Ectodermal cell (in vitro differentiated cells): ENCODE measurements around the gene CCDC28B.
A peak's percentile ranks its signal among the peaks of the same experiment; 100 is the strongest.

Source experiments
- H3K27ac ChIP-seq: 2 replicates; pipeline ENCODE4 v1.7.0; 2013; ENCODE audit warnings: mild to moderate bottlenecking, low read depth, low read length; ENCODE audit not compliant: insufficient read depth, poor library complexity, severe bottlenecking
- H3K27me3 ChIP-seq: 2 replicates; pipeline ENCODE4 v1.7.0; 2013; ENCODE audit warnings: mild to moderate bottlenecking, low read length; ENCODE audit not compliant: insufficient read depth, control insufficient read depth, poor library complexity, severe bottlenecking
- H3K36me3 ChIP-seq: one replicate; pipeline ENCODE4 v1.7.0; 2013; ENCODE audit warnings: low read length; ENCODE audit not compliant: control insufficient read depth, insufficient read depth
- H3K4me1 ChIP-seq: one replicate; pipeline ENCODE4 v1.7.0; 2013; ENCODE audit warnings: low read length; ENCODE audit not compliant: control insufficient read depth, insufficient read depth
- H3K4me3 ChIP-seq: 2 replicates; pipeline ENCODE4 v1.7.0; 2013; ENCODE audit warnings: low read depth, low read length, control low read depth; ENCODE audit not compliant: insufficient read depth
- H3K9me3 ChIP-seq: 2 replicates; pipeline ENCODE4 v1.7.0; 2013; ENCODE audit warnings: mild to moderate bottlenecking, low read length, moderate library complexity; ENCODE audit not compliant: control insufficient read depth
- WGBS, 2 experiments: methylation state at CpG; one replicate each; pipeline ENCODE4 v1.1.7; 2013; ENCODE audit warnings: missing lambda C conversion rate in 2 of 2; 5-methylcytosine and 5-hydroxymethylcytosine counted together

Gene CCDC28B

DNA sequence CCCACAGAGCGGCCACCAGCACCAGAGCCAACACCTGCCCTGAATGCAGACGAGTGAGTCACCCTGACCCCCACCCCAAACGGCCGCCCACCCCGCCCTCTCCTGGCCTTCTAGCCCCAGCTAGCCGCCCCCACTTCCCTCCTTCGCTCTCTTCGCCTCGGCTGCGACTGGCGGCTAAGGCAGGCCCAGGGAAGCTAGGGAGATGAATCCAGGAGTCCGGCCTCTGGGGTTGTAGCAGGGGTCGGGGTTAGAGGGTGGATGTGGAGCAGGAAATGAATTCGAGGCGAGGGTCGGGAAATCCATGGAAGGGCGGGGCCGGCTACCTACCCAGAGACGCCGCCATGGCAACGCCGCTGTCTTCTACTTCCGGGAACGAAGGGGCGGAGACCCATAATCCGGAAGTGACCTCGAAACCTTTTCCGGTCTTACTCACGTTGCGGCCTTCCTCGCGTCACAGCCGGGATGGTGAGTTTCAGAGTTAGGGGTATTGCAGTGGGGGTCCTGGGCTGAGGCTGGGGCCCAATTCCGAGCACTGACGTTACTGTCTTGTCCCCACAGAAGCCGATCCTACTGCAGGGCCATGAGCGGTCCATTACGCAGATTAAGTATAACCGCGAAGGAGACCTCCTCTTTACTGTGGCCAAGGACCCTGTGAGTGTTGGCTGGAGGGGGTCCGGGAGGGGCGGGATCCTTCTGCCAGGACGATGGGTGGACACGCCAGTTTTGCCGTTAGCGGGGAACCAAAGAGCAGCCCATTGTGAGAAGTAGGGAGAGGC, 21.8 kb downstream of the CCDC28B start, which contains the start of the genes EIF3I and TMEM234:
Gene EIF3I (plus strand): TSS at position 428 of the 776 bp plus-strand sequence. CDS start 35 bp downstream, at position 463.
Gene TMEM234 (minus strand): TSS at position 374 of the 776 bp plus-strand sequence. CDS start 31 bp downstream, at position 343.
- H3K4me1 ChIP-seq, result peaks cover 8% of the 10 kb centered on the region
- H3K27me3 ChIP-seq, result no peaks in the 10 kb centered on the region
- whole genome bisulfite sequencing, 2 experiments, result 0 to 1% methylated on average over 46 of the region's 46 CpGs
- no peaks in the 10 kb centered on the region for H3K36me3 ChIP-seq
- peak within 1 kb of the TSS; percentile 83 for H3K4me3 ChIP-seq
- H3K27ac ChIP-seq, result peak within 1 kb of the TSS; percentile 26
- H3K9me3 ChIP-seq, result no peaks in the 10 kb centered on the region

DNA sequence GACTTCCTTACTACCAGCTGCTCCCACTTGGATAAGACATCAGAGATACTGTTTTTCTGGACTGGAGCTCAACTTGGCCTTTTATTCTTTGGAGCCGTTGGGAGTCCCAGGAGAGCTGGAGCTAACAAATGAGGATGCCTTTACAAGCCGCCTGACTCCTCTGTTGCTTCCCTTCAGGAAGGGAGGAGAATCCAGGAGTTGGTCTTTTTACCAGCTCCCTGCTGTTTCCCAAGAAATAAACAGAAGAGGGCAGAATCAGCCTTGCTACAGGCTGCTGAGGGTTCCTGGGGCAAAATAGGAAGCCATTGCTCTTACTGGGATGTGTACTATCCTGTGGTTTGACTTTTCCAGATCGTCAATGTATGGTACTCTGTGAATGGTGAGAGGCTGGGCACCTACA, 23.3 kb downstream of the CCDC28B start:
- Histone ChIP-seq H3K4me3 (no peak overlapping the region), H3K4me1 (peaks cover 8% of the 10 kb centered on the region), H3K27me3 (no peaks in the 10 kb centered on the region), H3K9me3 (no peaks in the 10 kb centered on the region), H3K36me3 (peaks cover 10% of the 10 kb centered on the region), H3K27ac (no peak overlapping the region)
- 88 to 96% methylated on average over 3 of the region's 3 CpGs for WGBS, 2 experiments

DNA sequence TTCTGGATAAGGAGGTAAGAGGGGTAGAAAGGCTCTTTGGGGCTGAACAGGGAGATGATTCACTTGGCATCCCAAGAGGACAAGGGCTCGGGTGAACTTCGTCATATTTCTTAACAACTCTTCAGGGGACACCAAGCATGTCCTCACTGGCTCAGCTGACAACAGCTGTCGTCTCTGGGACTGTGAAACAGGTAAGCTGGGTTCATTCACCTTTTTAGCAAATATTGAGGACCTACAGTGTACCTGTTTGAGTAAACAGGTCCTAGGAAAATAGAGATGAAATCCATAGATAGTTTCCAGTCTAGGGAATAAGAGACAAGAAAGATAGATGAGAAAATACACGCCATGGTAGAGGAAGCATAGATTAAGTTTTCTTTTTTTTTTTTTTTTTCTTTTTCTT, 23.9 kb downstream of the CCDC28B start:
- Histone ChIP-seq H3K27me3 (no peaks in the 10 kb centered on the region), H3K36me3 (peaks cover 14% of the 10 kb centered on the region), H3K4me1 (peaks cover 8% of the 10 kb centered on the region), H3K9me3 (no peaks in the 10 kb centered on the region), H3K27ac (no peak overlapping the region), H3K4me3 (no peak overlapping the region)
- 95% methylated on average over 4 of the region's 4 CpGs for WGBS, 2 experiments

GRCh38 chr1:32228771-32229170, 28.4 kb downstream of the CCDC28B start:
- Histone ChIP-seq H3K27me3 (no peaks in the 10 kb centered on the region), H3K27ac (no peak overlapping the region), H3K9me3 (no peaks in the 10 kb centered on the region), H3K4me3 (no peak overlapping the region), H3K4me1 (peaks cover 5% of the 10 kb centered on the region), H3K36me3 (peaks cover 27% of the 10 kb centered on the region)
- WGBS, 2 experiments, result 93 to 95% methylated on average over 3 of the region's 3 CpGs

DNA sequence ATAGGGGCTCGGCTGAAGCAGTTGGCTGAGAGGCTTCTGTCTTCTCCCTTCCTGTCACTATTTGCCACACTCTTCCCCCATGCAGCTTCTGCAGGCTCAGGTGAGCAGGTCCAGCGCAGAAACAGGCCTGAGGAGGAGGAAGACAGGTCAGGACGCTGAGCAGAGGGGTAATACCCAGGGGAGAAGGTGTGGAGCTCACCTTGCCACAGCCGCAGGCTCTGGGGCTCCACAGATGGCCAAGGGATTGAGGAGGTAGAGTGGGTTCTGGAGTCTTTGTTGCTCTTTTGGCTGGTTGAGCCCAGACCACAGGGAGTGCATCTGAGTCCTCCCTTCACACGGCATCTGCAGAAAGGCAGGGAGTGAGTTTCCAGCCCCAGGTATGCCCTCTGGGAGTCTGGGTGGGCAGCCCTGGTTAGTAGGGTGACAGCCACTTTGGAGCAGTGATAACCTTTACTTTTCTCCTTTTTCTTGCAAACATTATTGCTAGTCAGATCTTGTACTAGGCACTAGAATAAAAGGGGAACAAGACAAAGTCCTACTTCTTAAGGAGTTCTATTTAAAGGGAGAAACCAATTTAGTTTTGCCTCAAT, 31.5 kb downstream of the CCDC28B start:
- Histone ChIP-seq H3K36me3 (peaks cover 36% of the 10 kb centered on the region), H3K4me3 (no peak overlapping the region), H3K4me1 (peaks cover 5% of the 10 kb centered on the region), H3K27me3 (no peaks in the 10 kb centered on the region), H3K9me3 (no peaks in the 10 kb centered on the region), H3K27ac (no peak overlapping the region)
- 91 to 92% methylated on average over 5 of the region's 5 CpGs for WGBS, 2 experiments

DNA sequence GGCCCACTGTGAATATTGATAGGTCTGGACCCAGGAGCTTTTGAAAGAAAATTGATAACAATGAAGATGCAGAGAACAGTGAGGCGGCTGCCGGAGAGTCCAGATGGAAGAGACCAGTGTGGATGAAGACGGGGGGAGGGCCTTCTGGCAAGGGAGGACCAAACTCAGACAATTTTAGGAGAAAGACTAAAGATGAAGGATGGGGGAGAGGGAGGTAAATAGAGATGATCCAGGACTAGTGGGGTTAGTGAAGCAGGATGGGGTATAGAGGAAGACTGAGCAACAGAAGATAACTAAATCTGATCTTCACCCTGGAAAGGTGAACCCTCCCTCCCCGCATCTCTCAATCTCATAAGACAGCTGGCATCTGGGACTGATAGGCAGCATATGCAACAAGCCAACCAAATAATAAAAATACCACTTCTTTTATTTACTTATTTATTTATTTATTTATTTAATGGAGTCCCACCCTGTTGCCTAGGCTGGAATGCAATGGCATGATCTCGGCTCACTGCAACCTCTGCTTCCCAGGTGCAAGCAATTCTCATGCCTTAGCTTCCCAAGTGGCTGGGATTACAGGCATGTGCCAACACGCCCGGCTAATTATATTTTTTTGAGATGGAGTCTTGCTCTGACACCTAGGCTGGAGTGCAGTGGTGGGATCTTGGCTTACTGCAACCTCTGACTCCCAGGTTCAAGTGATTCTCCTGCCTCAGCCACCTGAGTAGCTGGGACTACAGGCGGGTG, 32.3 kb downstream of the CCDC28B start:
- Histone ChIP-seq H3K4me3 (no peak overlapping the region), H3K36me3 (peaks cover 34% of the 10 kb centered on the region), H3K9me3 (no peaks in the 10 kb centered on the region), H3K27ac (no peak overlapping the region), H3K27me3 (no peaks in the 10 kb centered on the region), H3K4me1 (peaks cover 5% of the 10 kb centered on the region)
- WGBS, 2 experiments, result 81 to 82% methylated on average over 8 of the region's 8 CpGs

DNA sequence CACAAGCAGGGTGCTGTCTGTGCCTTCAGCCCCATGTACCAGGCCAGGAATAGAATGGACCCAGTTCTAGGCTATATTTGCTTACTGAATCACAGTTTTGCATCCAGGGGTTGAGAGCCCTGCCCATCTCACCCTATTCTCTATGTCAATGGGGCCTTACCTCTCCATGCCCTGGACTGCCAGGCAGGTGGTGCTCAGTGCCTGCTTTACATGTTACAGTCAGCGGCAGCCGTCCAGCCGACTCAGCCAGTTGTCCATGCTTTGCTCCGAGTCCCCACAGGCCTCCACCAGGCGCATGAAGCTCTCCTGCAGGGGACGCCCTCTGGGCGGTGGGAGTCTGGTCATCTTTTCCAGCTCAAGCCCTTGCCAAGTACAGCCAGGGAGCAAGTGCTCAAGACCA, 34.4 kb downstream of the CCDC28B start:
- H3K36me3 ChIP-seq, result peaks cover 22% of the 10 kb centered on the region
- H3K9me3 ChIP-seq, result no peaks in the 10 kb centered on the region
- 91 to 93% methylated on average over 7 of the region's 7 CpGs for WGBS, 2 experiments
- H3K4me3 ChIP-seq, result no peak overlapping the region
- H3K27me3 ChIP-seq, result no peaks in the 10 kb centered on the region
- no peak overlapping the region for H3K27ac ChIP-seq
- peaks cover 5% of the 10 kb centered on the region for H3K4me1 ChIP-seq

DNA sequence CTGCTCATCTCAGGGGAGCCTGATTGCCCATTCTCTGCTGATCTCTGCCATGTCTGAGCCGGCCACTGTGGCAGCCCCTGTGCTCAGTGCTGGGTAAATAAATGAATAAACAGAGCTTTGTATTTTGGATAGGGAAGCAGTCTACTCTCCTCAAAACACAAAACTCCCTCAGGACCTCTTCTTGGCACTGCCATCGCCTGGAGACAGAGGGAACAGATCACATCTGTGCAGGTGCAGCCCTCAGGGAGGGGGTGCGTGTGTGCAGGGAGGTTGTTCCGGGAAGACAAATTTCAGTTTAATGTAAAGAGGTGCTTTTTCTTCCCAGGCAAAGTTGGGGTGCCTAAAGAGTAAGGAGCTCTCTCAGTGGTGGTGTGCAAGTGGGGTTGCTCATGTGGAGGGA, 38.9 kb downstream of the CCDC28B start:
- H3K4me3 ChIP-seq, result peak overlapping the region; percentile 82
- H3K9me3 ChIP-seq, result no peaks in the 10 kb centered on the region
- H3K27ac ChIP-seq, result peak overlapping the region; percentile 61
- H3K4me1 ChIP-seq, result peaks cover 11% of the 10 kb centered on the region
- WGBS, 2 experiments, result 20 to 29% methylated on average over 4 of the region's 4 CpGs
- no peaks in the 10 kb centered on the region for H3K27me3 ChIP-seq
- H3K36me3 ChIP-seq, result peaks cover 6% of the 10 kb centered on the region

DNA sequence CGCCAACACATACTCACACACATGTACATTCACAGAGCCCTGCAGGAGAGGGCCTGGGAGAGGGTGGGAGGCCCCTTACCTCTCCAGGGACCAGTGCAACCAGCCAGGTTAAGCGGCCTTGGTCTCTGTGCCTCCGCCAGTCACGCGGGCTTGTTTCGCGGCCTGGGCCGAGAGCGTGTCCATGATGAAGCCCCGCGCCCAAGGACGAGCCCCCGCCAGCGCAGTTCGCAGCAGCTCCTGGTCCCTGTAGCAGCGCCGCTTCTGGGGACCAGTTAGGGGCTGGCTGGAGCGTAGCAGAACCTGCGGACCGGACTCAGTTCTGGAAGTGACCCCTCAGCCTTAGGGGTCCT, 39.4 kb downstream of the CCDC28B start:
- peak overlapping the region; percentile 82 for H3K4me3 ChIP-seq
- H3K27me3 ChIP-seq, result no peaks in the 10 kb centered on the region
- peaks cover 11% of the 10 kb centered on the region for H3K4me1 ChIP-seq
- H3K36me3 ChIP-seq, result peaks cover 2% of the 10 kb centered on the region
- WGBS, 2 experiments, result 3% methylated on average over 20 of the region's 20 CpGs
- peak overlapping the region; percentile 61 for H3K27ac ChIP-seq
- H3K9me3 ChIP-seq, result no peaks in the 10 kb centered on the region
